HEK293 (cell line): ENCODE results near the gene TXN2.
A peak's percentile ranks its signal among the peaks of the same experiment; 100 is the strongest.

Experiments used
- GLIS1 ChIP-seq: fragments of 450-650 bp; formaldehyde crosslinking; IDR thresholded peaks from 2 replicates; pipeline ENCODE4 v1.5.1; 2016; ENCODE audit warnings: missing biosample characterization, missing genetic modification characterization
- HIC1 ChIP-seq: fragments of 450-650 bp; formaldehyde crosslinking; IDR thresholded peaks from 2 replicates; pipeline ENCODE4 v1.5.1; 2016; ENCODE audit warnings: missing biosample characterization, missing genetic modification characterization
- KLF10 ChIP-seq: fragments of 450-650 bp; IDR thresholded peaks from 2 replicates; pipeline ENCODE4 v1.5.1; 2018; ENCODE audit warnings: missing biosample characterization, mild to moderate bottlenecking, missing genetic modification characterization
- KLF17 ChIP-seq: fragments of 450-650 bp; formaldehyde crosslinking; IDR thresholded peaks from 2 replicates; pipeline ENCODE4 v1.5.1; 2016; ENCODE audit warnings: missing biosample characterization, missing genetic modification characterization
- KLF9 ChIP-seq: fragments of 450-650 bp; formaldehyde crosslinking; IDR thresholded peaks from 2 replicates; pipeline ENCODE4 v1.5.1; 2016; ENCODE audit warnings: missing biosample characterization, missing genetic modification characterization, low read depth
- OVOL3 ChIP-seq: fragments of 450-650 bp; formaldehyde crosslinking; IDR thresholded peaks from 2 replicates; pipeline ENCODE4 v1.5.1; 2016; ENCODE audit warnings: missing biosample characterization, missing genetic modification characterization
- PRDM6 ChIP-seq: fragments of 450-650 bp; formaldehyde crosslinking; IDR thresholded peaks from 2 replicates; pipeline ENCODE4 v1.5.1; 2017; ENCODE audit warnings: missing biosample characterization, missing genetic modification characterization
- SP2 ChIP-seq: fragments of 450-650 bp; formaldehyde crosslinking; IDR thresholded peaks from 2 replicates; pipeline ENCODE4 v1.5.1; 2016; ENCODE audit warnings: missing biosample characterization, missing genetic modification characterization
- SP7 ChIP-seq: fragments of 450-650 bp; formaldehyde crosslinking; IDR thresholded peaks from 2 replicates; pipeline ENCODE4 v1.5.1; 2016; ENCODE audit warnings: missing biosample characterization, missing genetic modification characterization
- WT1 ChIP-seq: fragments of 450-650 bp; formaldehyde crosslinking; IDR thresholded peaks from 2 replicates; pipeline ENCODE4 v1.5.1; 2016; ENCODE audit warnings: missing biosample characterization, missing genetic modification characterization
- YY1 ChIP-seq: fragments of 450-650 bp; formaldehyde crosslinking; IDR thresholded peaks from 2 replicates; pipeline ENCODE4 v1.5.1; 2018; ENCODE audit warnings: missing biosample characterization, missing genetic modification characterization
- ZBTB1 ChIP-seq: fragments of 450-650 bp; formaldehyde crosslinking; IDR thresholded peaks from 2 replicates; pipeline ENCODE4 v1.5.1; 2016; ENCODE audit warnings: missing biosample characterization, missing genetic modification characterization
- ZFP37 ChIP-seq: fragments of 450-650 bp; formaldehyde crosslinking; IDR thresholded peaks from 2 replicates; pipeline ENCODE4 v1.5.1; 2016; ENCODE audit warnings: missing biosample characterization, missing genetic modification characterization
- ZNF302 ChIP-seq: fragments of 450-650 bp; formaldehyde crosslinking; IDR thresholded peaks from 2 replicates; pipeline ENCODE4 v1.5.1; 2016; ENCODE audit warnings: missing biosample characterization, missing genetic modification characterization, low read depth
- ZNF341 ChIP-seq: fragments of 450-650 bp; formaldehyde crosslinking; IDR thresholded peaks from 2 replicates; pipeline ENCODE4; 2016; ENCODE audit warnings: low read depth, missing biosample characterization, missing genetic modification characterization
- ZNF623 ChIP-seq: fragments of 450-650 bp; formaldehyde crosslinking; IDR thresholded peaks from 2 replicates; pipeline ENCODE4 v1.5.1; 2016; ENCODE audit warnings: missing biosample characterization, missing genetic modification characterization
- ZNF677 ChIP-seq: fragments of 450-650 bp; IDR thresholded peaks from 2 replicates; pipeline ENCODE4 v1.5.0; 2018; ENCODE audit warnings: missing biosample characterization, mild to moderate bottlenecking, missing genetic modification characterization, moderate library complexity
- ZNF704 ChIP-seq: fragments of 450-650 bp; formaldehyde crosslinking; IDR thresholded peaks from 2 replicates; pipeline ENCODE4 v1.5.1; 2016; ENCODE audit warnings: missing biosample characterization, missing genetic modification characterization
- TF ChIP-seq, protein P1 (sequence below): fragments of 450-650 bp; formaldehyde crosslinking; IDR thresholded peaks from 2 replicates; pipeline ENCODE4 v1.5.1; 2016; ENCODE audit warnings: missing biosample characterization, missing genetic modification characterization
- TF ChIP-seq, protein P2 (sequence below): sonication (generic); formaldehyde crosslinking; IDR thresholded peaks from 2 replicates; pipeline ENCODE4 v1.8.1; 2022; ENCODE audit warnings: mild to moderate bottlenecking, moderate library complexity, missing genetic modification reagents
- TF ChIP-seq, protein P3 (sequence below): fragments of 450-650 bp; formaldehyde crosslinking; IDR thresholded peaks from 2 replicates; pipeline ENCODE4 v1.5.1; 2017; ENCODE audit warnings: missing biosample characterization, missing genetic modification characterization
- TF ChIP-seq, protein P4 (sequence below): fragments of 450-650 bp; formaldehyde crosslinking; IDR thresholded peaks from 2 replicates; pipeline ENCODE4 v1.5.1; 2016; ENCODE audit warnings: missing biosample characterization, missing genetic modification characterization
- TF ChIP-seq, protein P5 (sequence below): fragments of 450-650 bp; formaldehyde crosslinking; optimal IDR thresholded peaks from 2 replicates; pipeline ENCODE3; 2016; ENCODE audit warnings: missing biosample characterization, mild to moderate bottlenecking, missing genetic modification characterization

The TXN2 gene

DNA sequence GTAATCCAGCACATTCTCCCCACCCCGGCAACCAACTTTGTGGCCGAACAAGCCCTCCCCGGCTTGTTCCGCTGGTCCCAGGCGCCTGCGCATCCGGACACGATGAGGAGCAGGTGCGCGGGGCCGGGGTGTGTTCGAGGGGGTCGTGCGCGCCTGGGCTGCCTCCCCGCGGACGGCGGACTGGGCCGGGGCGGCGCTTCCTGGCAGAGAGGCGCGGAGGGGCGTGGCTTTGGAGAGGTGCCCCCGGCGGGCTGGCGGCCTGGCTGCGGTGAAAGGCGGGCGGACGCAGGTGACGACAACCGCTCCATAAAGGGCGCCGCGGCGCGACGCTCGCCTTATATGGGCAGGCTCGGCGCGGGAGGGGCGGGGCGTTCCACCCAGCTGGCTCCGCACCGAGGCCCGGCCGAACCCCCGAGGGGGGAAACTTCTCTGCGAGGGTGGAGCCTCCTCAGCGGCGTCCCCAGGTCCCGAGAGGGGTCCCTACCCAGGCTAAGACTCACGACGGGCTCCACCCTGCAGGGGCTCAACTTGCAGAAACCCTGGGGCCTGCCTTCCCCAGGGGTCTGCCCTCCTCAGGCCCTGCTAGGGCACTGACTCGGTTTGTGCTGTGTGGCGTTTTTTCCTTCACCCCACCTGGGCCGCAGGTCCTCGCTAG lies 26.4 kb downstream of the TXN2 start (continued):
- TF ChIP-seq HIC1 (tag by site-specific recombination) (peak; percentile 98), KLF10 (tag by site-specific recombination) (peak; percentile 84), PRDM6 (tag by site-specific recombination) (no peak), YY1 (tag by site-specific recombination) (no peak), OVOL3 (no peak), ZBTB1 (tag by site-specific recombination) (peak; percentile 98), ZNF623 (tag by site-specific recombination) (no peak), SP2 (peak; percentile 74), ZFP37 (tag by site-specific recombination) (no peak), ZNF341 (tag by site-specific recombination) (no peak; the same call in 1 of the 2 replicates), ZNF302 (tag by site-specific recombination) (no peak), KLF9 (tag by site-specific recombination) (peak; percentile 90), SP7 (tag by site-specific recombination) (peak; percentile 80), WT1 (tag by site-specific recombination) (peak; percentile 47; the same call in 1 of the 2 replicates), KLF17 (tag by site-specific recombination) (0 out of 2 replicates have a peak, but pooled peaks have one; percentile 13), ZNF704 (no peak), ZNF677 (tag by site-specific recombination) (no peak), GLIS1 (peak; percentile 93)
- TF ChIP-seq, protein P1, sequence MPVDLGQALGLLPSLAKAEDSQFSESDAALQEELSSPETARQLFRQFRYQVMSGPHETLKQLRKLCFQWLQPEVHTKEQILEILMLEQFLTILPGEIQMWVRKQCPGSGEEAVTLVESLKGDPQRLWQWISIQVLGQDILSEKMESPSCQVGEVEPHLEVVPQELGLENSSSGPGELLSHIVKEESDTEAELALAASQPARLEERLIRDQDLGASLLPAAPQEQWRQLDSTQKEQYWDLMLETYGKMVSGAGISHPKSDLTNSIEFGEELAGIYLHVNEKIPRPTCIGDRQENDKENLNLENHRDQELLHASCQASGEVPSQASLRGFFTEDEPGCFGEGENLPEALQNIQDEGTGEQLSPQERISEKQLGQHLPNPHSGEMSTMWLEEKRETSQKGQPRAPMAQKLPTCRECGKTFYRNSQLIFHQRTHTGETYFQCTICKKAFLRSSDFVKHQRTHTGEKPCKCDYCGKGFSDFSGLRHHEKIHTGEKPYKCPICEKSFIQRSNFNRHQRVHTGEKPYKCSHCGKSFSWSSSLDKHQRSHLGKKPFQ = 0 out of 2 replicates have a peak, but pooled peaks have one; percentile 14
- TF ChIP-seq, protein P2, sequence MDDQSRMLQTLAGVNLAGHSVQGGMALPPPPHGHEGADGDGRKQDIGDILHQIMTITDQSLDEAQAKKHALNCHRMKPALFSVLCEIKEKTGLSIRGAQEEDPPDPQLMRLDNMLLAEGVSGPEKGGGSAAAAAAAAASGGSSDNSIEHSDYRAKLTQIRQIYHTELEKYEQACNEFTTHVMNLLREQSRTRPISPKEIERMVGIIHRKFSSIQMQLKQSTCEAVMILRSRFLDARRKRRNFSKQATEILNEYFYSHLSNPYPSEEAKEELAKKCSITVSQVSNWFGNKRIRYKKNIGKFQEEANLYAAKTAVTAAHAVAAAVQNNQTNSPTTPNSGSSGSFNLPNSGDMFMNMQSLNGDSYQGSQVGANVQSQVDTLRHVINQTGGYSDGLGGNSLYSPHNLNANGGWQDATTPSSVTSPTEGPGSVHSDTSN (CRISPR knock-in tag) = peak; percentile 71; the same call in 1 of the 2 replicates
- TF ChIP-seq, protein P3, sequence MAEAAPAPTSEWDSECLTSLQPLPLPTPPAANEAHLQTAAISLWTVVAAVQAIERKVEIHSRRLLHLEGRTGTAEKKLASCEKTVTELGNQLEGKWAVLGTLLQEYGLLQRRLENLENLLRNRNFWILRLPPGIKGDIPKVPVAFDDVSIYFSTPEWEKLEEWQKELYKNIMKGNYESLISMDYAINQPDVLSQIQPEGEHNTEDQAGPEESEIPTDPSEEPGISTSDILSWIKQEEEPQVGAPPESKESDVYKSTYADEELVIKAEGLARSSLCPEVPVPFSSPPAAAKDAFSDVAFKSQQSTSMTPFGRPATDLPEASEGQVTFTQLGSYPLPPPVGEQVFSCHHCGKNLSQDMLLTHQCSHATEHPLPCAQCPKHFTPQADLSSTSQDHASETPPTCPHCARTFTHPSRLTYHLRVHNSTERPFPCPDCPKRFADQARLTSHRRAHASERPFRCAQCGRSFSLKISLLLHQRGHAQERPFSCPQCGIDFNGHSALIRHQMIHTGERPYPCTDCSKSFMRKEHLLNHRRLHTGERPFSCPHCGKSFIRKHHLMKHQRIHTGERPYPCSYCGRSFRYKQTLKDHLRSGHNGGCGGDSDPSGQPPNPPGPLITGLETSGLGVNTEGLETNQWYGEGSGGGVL (tag by site-specific recombination) = peak; percentile 51
- TF ChIP-seq, protein P4, sequence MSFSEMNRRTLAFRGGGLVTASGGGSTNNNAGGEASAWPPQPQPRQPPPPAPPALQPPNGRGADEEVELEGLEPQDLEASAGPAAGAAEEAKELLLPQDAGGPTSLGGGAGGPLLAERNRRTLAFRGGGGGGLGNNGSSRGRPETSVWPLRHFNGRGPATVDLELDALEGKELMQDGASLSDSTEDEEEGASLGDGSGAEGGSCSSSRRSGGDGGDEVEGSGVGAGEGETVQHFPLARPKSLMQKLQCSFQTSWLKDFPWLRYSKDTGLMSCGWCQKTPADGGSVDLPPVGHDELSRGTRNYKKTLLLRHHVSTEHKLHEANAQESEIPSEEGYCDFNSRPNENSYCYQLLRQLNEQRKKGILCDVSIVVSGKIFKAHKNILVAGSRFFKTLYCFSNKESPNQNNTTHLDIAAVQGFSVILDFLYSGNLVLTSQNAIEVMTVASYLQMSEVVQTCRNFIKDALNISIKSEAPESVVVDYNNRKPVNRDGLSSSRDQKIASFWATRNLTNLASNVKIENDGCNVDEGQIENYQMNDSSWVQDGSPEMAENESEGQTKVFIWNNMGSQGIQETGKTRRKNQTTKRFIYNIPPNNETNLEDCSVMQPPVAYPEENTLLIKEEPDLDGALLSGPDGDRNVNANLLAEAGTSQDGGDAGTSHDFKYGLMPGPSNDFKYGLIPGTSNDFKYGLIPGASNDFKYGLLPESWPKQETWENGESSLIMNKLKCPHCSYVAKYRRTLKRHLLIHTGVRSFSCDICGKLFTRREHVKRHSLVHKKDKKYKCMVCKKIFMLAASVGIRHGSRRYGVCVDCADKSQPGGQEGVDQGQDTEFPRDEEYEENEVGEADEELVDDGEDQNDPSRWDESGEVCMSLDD (tag by site-specific recombination) = peak; percentile 87
- TF ChIP-seq, protein P5, sequence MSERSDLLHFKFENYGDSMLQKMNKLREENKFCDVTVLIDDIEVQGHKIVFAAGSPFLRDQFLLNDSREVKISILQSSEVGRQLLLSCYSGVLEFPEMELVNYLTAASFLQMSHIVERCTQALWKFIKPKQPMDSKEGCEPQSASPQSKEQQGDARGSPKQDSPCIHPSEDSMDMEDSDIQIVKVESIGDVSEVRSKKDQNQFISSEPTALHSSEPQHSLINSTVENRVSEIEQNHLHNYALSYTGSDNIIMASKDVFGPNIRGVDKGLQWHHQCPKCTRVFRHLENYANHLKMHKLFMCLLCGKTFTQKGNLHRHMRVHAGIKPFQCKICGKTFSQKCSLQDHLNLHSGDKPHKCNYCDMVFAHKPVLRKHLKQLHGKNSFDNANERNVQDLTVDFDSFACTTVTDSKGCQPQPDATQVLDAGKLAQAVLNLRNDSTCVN = peak; percentile 90
